DND-41 (cell line): ENCODE measurements around the gene NAT10.
A peak's percentile ranks its signal among the peaks of the same experiment; 100 is the strongest.
"Not testable (repeated sequence)": the region's sequence is repeated elsewhere in the genome, so short reads cannot be mapped to it uniquely, and the experiment has no call there.

Source experiments
- ATAC-seq: fragments of 200-7000 bp; cut with Tn5 transposase; 3 replicates; pipeline ENCODE4 v1.9.1; 2021; ENCODE audit warnings: low read depth; ENCODE audit not compliant: insufficient read depth
- DNase-seq: peaks from one replicate; pipeline ENCODE4 v3.0.0-alpha.2; 2020
- H2AFZ ChIP-seq: 2 replicates; pipeline ENCODE4 v1.6.0; 2012; ENCODE audit warnings: low read depth, low read length
- H3K27ac ChIP-seq: 2 replicates; pipeline ENCODE4 v1.5.1; 2012; ENCODE audit warnings: low read length, inconsistent platforms
- H3K27me3 ChIP-seq: fragments of 200-600 bp; sonication (generic); 2 replicates; pipeline ENCODE4 v1.6.0; 2012; ENCODE audit warnings: low read length, mild to moderate bottlenecking, inconsistent platforms; ENCODE audit not compliant: insufficient read depth, poor library complexity
- H3K36me3 ChIP-seq: 2 replicates; pipeline ENCODE4 v1.5.1; 2012; ENCODE audit warnings: low read length, inconsistent platforms; ENCODE audit not compliant: insufficient read depth
- H3K4me1 ChIP-seq: 2 replicates; pipeline ENCODE4 v1.5.1; 2012; ENCODE audit warnings: mild to moderate bottlenecking, low read length; ENCODE audit not compliant: insufficient read depth
- H3K4me2 ChIP-seq: 2 replicates; pipeline ENCODE4 v1.6.0; 2012; ENCODE audit warnings: mild to moderate bottlenecking, moderate library complexity, low read length, inconsistent platforms; ENCODE audit not compliant: insufficient read depth
- H3K4me3 ChIP-seq, 2 experiments: fragments of 200-600 bp in 1 of 2; shearing (Covaris generic) in 1 of 2; 2 replicates each; pipeline ENCODE4 v1.5.1; 2012 to 2016; ENCODE audit warnings: inconsistent platforms in 2 of 2, low read length in 2 of 2, mild to moderate bottlenecking in 2 of 2, low read depth in 1 of 2, moderate library complexity in 1 of 2
- H3K79me2 ChIP-seq: 2 replicates; pipeline ENCODE4 v1.6.0; 2012; ENCODE audit warnings: low read length, inconsistent platforms; ENCODE audit not compliant: insufficient read depth
- H3K9ac ChIP-seq: 2 replicates; pipeline ENCODE4 v1.6.0; 2012; ENCODE audit warnings: low read depth, mild to moderate bottlenecking, inconsistent platforms, low read length, moderate library complexity
- H3K9me3 ChIP-seq: 2 replicates; pipeline ENCODE4 v1.5.1; 2012; ENCODE audit warnings: low read length, moderate library complexity, mild to moderate bottlenecking, inconsistent platforms; ENCODE audit not compliant: insufficient read depth, severe bottlenecking
- H4K20me1 ChIP-seq: 2 replicates; pipeline ENCODE4 v1.6.0; 2012; ENCODE audit warnings: low read length; ENCODE audit not compliant: insufficient read depth
- CTCF ChIP-seq: IDR thresholded peaks from 2 replicates; pipeline ENCODE4 v1.5.1; 2012; ENCODE audit warnings: borderline replicate concordance, low read length, moderate library complexity, mild to moderate bottlenecking; ENCODE audit not compliant: poor library complexity, severe bottlenecking; ENCODE audit errors: extremely low read depth
- EZH2 ChIP-seq: IDR thresholded peaks from 3 replicates; pipeline ENCODE4 v1.6.1; 2012; ENCODE audit warnings: borderline replicate concordance, low read depth, mild to moderate bottlenecking, moderate library complexity, low read length, inconsistent platforms; ENCODE audit not compliant: severe bottlenecking

NAT10 gene

GRCh38 chr11:34064291-34064690, 41.1 kb upstream of the NAT10 start:
- no peak overlapping the region for H2AFZ ChIP-seq
- H3K79me2 ChIP-seq: peaks cover 99% of the 10 kb centered on the region
- H3K36me3 ChIP-seq: peaks cover 61% of the 10 kb centered on the region
- H3K4me3 ChIP-seq: no peak overlapping the region
- DNase-seq (no peak), ATAC-seq (no peak)
- 0 out of 2 replicates have a peak, but pooled peaks cover 3% of the 10 kb centered on the region for H3K4me1 ChIP-seq
- no peak overlapping the region for H3K9ac ChIP-seq
- TF ChIP-seq EZH2 (no peak), CTCF (no peak)
- peaks cover 88% of the 10 kb centered on the region for H4K20me1 ChIP-seq
- H3K27me3 ChIP-seq: no peaks in the 10 kb centered on the region
- no peak overlapping the region for H3K27ac ChIP-seq
- H3K4me2 ChIP-seq: no peak overlapping the region
- H3K9me3 ChIP-seq: no peaks in the 10 kb centered on the region

- H3K27me3 ChIP-seq: no peaks in the 10 kb centered on the region
- TF ChIP-seq CTCF (peak; percentile 17), EZH2 (no peak)
- no peak overlapping the region for H2AFZ ChIP-seq
- peak; percentile 57; the same call in 2 of the 3 replicates for ATAC-seq
- H3K27ac ChIP-seq: no peak overlapping the region
- no peak overlapping the region for H3K4me3 ChIP-seq
- DNase-seq: no peak
- peaks cover 90% of the 10 kb centered on the region for H4K20me1 ChIP-seq
- H3K4me1 ChIP-seq: 0 out of 2 replicates have a peak, but pooled peaks cover 3% of the 10 kb centered on the region
- no peak overlapping the region for H3K9ac ChIP-seq
- no peaks in the 10 kb centered on the region for H3K9me3 ChIP-seq
- no peak overlapping the region for H3K4me2 ChIP-seq
- peaks cover 99% of the 10 kb centered on the region for H3K79me2 ChIP-seq
- H3K36me3 ChIP-seq: peaks cover 70% of the 10 kb centered on the region
Observed at GRCh38 chr11:34065505-34066203, 39.8 kb upstream of the NAT10 start.

- H3K27me3 ChIP-seq, H2AFZ ChIP-seq, H3K27ac ChIP-seq, ATAC-seq, H3K4me3 ChIP-seq, H3K9ac ChIP-seq, DNase-seq, H3K4me2 ChIP-seq, H3K4me1 ChIP-seq, H3K9me3 ChIP-seq: not testable (repeated sequence)
- peaks cover 91% of the 10 kb centered on the region for H4K20me1 ChIP-seq
- H3K79me2 ChIP-seq: peaks cover 99% of the 10 kb centered on the region
- H3K36me3 ChIP-seq: peaks cover 68% of the 10 kb centered on the region
Observed at GRCh38 chr11:34066766-34067165, 38.7 kb upstream of the NAT10 start.

GRCh38 chr11:34067383-34068065, 37.9 kb upstream of the NAT10 start:
- Histone ChIP-seq H3K36me3 (peaks cover 72% of the 10 kb centered on the region), H3K27ac (no peak overlapping the region), H4K20me1 (peaks cover 91% of the 10 kb centered on the region), H2AFZ (no peak overlapping the region), H3K4me2 (no peak overlapping the region), H3K4me3 (no peak overlapping the region), H3K9me3 (no peaks in the 10 kb centered on the region), H3K4me1 (0 out of 2 replicates have a peak, but pooled peaks cover 3% of the 10 kb centered on the region), H3K27me3 (no peaks in the 10 kb centered on the region), H3K79me2 (peaks cover 100% of the 10 kb centered on the region), H3K9ac (no peak overlapping the region)
- ATAC-seq: no peak
- no peak for TF ChIP-seq EZH2
- TF ChIP-seq CTCF: no peak
- no peak for DNase-seq
